GM12801 (cell line): ENCODE data around the gene GNB5.

Experiments used
- TF ChIP-seq, protein P1 (sequence below): IDR thresholded peaks from one replicate; pipeline ENCODE4 v1.5.1; 2011; ENCODE audit warnings: control low read depth; ENCODE audit not compliant: insufficient read length; ENCODE audit errors: extremely low read depth

GNB5 gene

DNA sequence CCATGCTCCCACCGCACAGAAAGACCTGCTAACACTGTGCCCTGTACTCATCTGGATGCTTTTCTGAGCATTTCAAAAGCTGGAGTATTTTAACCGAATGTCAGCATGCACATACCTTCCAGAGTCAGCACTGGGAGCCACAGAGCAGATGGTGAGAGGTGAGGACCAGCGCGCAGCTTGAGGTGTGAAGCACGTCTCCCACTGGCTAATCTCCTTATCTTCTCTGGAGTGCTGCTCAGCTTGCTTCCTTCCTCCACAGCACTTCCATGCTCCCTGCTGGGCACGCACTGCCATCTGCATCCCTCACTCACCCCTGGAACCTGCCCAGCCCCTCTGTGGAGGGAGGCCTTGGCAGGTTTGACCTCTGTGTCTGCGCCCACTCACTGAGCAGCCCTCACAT, at the start of gene GNB5:
Gene GNB5 (minus strand): TSS at position 186 of the 400 bp plus-strand sequence. CDS start 6,716 bp downstream, outside the sequence.
- TF ChIP-seq, protein P1, sequence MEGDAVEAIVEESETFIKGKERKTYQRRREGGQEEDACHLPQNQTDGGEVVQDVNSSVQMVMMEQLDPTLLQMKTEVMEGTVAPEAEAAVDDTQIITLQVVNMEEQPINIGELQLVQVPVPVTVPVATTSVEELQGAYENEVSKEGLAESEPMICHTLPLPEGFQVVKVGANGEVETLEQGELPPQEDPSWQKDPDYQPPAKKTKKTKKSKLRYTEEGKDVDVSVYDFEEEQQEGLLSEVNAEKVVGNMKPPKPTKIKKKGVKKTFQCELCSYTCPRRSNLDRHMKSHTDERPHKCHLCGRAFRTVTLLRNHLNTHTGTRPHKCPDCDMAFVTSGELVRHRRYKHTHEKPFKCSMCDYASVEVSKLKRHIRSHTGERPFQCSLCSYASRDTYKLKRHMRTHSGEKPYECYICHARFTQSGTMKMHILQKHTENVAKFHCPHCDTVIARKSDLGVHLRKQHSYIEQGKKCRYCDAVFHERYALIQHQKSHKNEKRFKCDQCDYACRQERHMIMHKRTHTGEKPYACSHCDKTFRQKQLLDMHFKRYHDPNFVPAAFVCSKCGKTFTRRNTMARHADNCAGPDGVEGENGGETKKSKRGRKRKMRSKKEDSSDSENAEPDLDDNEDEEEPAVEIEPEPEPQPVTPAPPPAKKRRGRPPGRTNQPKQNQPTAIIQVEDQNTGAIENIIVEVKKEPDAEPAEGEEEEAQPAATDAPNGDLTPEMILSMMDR = no peak

DNA sequence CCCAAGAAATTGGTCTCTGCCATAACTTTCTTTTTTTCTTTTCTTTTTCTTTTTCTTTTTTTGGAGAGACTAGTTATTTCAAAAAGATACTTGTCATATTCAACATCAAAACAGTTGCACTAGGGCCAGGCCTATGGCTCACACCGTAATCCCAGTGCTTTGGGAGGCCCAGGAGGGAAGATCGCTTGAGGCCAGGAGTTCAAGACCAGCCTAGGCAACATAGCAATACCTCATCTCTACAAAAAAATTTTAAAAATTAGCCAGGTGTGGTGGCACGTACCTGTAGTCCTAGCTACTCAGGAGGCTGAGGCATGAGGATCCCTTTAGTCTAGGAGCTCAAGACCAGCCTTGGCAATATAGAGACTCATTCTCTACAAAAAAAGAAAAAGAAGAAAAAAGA, 49.0 kb upstream of the GNB5 start:
- TF ChIP-seq, protein P1 = no peak

DNA sequence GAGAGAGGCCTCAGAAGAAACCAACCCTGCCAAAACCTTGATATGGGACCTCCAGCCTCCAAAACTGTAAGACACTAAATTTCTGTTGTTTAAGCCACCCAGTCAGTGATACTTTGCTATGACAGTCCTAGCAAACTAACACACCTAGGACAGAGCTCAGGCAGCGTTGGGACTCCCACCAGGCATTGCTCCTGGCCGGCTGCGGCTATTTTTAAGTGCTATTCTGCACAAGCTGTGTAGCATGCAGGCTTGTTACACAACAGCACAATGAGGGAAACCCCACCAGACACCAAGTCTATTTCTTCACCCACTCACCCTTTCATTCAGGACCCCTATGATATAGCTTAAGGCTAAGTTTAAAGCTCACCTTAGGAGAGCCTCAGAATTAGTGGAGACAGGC, 47.0 kb upstream of the GNB5 start:
- TF ChIP-seq, protein P1 = no peak

DNA sequence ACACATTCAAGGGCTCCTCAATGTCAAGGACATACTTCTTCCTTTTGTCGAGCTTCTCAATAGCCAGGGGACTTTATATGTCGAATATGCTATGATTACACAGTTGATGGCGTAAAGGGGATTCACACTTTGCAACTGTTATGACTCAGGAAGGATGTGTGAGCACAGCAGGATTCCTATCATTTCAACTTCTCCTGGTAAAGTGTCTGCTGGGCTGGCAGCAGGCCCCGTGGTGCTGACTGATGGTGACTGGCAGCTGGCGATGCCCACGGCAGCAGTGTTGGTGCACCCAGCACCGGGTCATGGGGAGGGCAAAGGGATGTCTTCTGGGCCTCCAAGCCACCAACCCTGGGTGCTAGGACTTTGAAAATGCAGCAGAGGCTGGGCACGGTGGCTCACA, 44.8 kb upstream of the GNB5 start:
- TF ChIP-seq, protein P1 = no peak

DNA sequence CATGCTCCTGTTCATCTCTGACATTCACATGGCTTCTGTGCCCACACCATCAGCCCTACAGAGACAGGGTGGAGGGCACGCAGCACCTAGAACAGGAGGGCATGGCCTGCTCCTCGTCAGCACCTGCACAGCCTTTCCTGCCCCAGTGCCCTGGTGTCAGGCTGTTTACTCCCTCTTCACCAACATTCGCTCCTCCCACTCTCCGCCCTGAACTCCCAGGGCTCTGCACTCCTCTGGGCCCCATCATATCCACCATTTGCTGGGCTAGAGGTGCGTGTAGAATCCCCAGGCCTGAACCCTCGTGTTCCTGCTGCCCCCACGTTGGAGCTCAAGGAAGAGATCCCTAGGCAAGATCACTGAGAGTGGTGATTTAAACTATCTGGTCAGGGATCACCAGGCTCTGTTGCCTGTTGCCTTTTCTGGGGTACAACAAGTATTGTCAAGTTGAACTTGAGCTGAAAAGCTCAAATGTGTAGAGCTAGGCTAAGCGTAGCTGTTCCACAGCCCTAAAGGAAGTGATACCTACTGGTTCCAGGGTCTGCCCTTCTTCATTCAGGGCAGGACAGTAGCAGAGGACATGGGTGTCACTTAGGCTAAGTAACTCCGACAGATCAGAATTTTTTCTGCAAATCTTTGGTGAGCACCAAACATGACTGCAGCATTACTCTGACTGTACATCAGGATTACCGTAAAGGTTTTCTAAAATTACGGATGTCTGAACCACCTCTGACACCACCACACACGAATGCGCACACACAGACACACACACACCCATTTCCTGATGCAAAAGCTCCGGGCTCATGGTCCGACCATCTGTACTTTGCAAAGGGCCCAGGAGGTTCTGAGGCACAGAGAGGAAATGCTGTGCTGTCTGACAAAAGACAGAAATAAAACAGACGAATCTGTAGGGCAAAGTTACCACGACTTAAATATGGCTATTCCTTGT, 43.7 kb upstream of the GNB5 start:
- TF ChIP-seq, protein P1 = no peak

DNA sequence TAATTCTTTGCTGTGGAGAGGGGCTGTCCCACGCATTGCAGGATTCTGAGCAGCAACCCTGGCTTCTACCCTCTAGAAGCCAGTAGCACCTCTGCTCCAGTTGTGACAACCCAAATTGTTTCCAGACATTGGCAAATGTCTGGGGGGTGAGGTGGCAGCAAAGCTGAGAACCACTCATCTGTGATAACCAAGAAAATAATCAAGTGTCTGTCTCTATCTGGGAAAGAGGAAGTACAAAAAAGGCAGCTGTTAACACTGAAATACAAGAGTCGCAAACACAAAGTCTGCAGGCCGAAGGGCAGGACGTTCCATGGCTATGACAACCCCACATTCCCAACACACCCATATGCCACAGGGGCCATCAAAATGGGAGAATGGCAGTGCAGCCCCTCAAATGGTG, 42.2 kb upstream of the GNB5 start:
- TF ChIP-seq, protein P1 = no peak

DNA sequence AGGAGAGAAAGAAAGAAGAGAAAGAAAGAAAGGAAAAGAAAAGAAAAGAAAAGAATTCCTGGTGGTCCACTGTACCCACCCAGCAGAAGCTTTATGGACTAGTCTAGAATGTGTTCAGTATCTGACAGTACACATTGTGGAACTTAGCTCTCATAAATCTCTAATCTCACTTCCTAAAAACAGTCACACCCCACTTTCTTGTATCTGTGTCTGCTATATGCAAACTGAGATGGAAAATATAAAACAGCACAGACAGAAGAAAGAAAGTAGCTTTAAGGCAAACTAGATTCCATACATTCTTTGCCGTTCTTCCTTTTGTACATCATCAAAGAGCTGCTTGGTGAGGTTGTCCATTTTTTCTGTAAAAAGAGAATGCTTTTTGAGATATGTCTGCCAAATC, 41.1 kb upstream of the GNB5 start:
- TF ChIP-seq, protein P1 = no peak
